D721Med (cell line): Measurements from ENCODE around the gene KCNAB3.

Source experiments
- DNase-seq: peaks from one replicate; pipeline ENCODE4 v3.0.0; 2011; ENCODE audit warnings: low spot score; ENCODE audit not compliant: insufficient read length
- FAIRE-seq: peaks from 2 replicates; lab custom pipeline; 2011; peaks lifted over from hg19 to GRCh38; lab: Jason Lieb, UNC
- CTCF ChIP-seq: IDR thresholded peaks from 2 replicates; pipeline ENCODE4 v1.5.1; 2012; ENCODE audit warnings: mild to moderate bottlenecking, control low read depth; ENCODE audit not compliant: insufficient read depth; ENCODE audit errors: missing control alignments

The KCNAB3 gene

GRCh38 chr17:7951143-7951792 is 21.6 kb upstream of the KCNAB3 start:
- TF ChIP-seq CTCF, result no peak
- DNase-seq (no peak), FAIRE-seq (no peak)

GRCh38 chr17:7950578-7950977 is 20.9 kb upstream of the KCNAB3 start:
- TF ChIP-seq CTCF, result no peak
- DNase-seq (no peak), FAIRE-seq (no peak)

DNA sequence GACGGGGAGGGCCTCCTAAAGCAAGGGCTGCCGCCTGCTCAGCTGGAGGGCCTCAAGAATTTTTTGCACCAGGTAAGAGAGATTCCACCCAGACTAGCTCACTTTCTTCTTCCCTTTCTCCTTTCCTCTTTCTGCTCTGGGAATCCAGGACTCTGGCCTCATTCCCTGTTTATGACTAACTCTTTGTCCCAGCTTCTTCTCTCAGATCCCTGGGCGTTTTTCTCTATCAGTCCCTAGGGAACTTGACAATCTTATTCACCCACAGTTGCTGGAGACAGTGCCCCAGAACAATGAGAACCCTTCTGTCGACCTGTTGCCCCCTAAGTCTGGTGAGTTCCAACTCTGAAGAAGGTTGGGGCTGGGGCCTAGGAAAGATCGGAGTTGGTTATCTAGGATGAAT is 18.0 kb upstream of the KCNAB3 start:
- no peak for FAIRE-seq
- TF ChIP-seq CTCF, result no peak
- DNase-seq, result no peak

GRCh38 chr17:7946441-7946840 is 16.8 kb upstream of the KCNAB3 start:
- no peak for TF ChIP-seq CTCF
- DNase-seq (no peak), FAIRE-seq (no peak)

DNA sequence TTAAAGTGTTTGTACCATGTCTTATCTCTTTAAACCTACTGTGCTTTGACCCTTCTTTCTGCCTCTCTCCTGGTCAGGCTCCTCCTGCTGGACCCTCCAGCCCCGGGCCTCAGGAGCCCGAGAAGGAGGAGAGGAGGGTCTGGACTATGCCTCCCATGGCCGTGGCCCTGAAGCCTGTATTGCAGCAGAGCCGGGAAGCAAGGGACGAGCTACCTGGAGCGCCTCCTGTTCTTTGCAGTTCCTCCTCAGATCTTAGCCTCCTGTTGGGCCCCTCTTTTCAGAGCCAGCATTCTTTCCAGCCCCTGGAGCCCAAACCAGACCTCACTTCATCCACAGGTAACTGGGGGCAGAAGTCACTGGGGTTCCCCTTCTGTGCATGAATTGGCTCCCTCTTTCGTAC is 16.0 kb upstream of the KCNAB3 start:
- DNase-seq, result no peak
- no peak for TF ChIP-seq CTCF
- no peak for FAIRE-seq

- DNase-seq, result no peak
- TF ChIP-seq CTCF, result no peak
- no peak for FAIRE-seq
Observed at GRCh38 chr17:7944326-7944725, 14.7 kb upstream of the KCNAB3 start.

DNA sequence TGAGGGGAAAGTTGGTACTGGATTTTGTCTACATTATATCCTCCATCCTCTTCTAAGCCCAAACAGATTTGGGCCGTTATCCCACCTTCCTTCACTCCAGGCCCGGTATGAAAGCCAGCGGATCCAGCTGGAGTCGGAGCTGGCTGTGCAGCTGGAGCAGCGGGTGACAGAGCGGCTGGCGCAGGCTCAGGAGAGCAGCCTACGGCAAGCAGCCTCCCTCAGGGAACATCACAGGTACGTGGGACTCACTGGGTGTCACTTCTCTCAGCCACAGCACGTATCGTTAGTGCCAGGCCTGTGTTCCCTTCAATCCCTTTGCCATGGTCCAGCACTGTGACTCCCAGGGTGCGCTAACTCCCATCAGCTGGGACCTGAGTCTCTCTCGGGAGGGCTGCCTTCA is 13.6 kb upstream of the KCNAB3 start:
- FAIRE-seq (no peak), DNase-seq (no peak)

More for the DNA sequence above, 13.6 kb upstream of the KCNAB3 start:
- TF ChIP-seq CTCF, result no peak
